ENCODE data around the gene HOXC5.

Gene HOXC5

GRCh38 chr12:54008260-54008552 is 24.6 kb upstream of the HOXC5 start:
- no peak for DNase-seq

DNA sequence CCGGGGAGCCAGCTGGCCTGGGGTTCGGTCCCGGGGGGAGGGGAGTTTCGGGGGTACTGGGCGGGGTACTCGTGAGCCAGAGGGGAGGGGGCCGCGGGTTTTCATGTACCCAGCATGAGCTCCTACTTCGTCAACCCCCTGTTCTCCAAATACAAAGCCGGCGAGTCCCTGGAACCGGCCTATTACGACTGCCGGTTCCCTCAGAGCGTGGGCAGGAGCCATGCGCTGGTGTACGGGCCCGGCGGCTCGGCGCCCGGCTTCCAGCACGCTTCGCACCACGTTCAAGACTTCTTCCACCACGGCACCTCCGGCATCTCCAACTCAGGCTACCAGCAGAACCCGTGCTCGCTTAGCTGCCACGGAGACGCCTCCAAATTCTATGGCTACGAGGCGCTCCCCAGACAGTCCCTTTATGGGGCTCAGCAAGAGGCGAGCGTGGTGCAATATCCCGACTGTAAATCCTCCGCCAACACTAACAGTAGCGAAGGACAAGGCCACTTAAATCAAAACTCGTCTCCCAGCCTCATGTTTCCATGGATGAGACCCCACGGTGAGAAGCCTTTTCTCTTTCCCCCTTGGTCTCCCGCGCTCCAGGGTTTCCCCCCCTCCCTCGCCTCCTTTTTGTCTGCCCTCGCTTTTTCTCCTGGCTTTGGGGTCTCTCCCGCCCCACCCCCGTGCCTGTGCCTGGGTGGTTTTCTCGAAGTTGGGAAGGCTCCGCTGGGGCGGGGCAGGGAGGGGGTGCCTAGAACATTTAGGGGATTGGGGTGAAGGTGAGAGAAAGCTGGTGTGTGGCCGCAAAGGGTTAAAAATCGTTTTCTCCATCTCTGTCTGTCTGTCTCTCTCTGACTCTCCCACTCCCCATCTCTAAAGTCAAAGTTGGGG is 23.4 kb upstream of the HOXC5 start:
- DNase-seq = no peak

- DNase-seq = no peak
These were observed 22.5 kb upstream of the HOXC5 start for GRCh38 chr12:54010053-54010971.

GRCh38 chr12:54010972-54011664 is 21.7 kb upstream of the HOXC5 start:
- no peak for DNase-seq

GRCh38 chr12:54011665-54012532 is 21.0 kb upstream of the HOXC5 start:
- no peak for DNase-seq

- DNase-seq = no peak
These were observed 20.0 kb upstream of the HOXC5 start for GRCh38 chr12:54012631-54013409.

DNA sequence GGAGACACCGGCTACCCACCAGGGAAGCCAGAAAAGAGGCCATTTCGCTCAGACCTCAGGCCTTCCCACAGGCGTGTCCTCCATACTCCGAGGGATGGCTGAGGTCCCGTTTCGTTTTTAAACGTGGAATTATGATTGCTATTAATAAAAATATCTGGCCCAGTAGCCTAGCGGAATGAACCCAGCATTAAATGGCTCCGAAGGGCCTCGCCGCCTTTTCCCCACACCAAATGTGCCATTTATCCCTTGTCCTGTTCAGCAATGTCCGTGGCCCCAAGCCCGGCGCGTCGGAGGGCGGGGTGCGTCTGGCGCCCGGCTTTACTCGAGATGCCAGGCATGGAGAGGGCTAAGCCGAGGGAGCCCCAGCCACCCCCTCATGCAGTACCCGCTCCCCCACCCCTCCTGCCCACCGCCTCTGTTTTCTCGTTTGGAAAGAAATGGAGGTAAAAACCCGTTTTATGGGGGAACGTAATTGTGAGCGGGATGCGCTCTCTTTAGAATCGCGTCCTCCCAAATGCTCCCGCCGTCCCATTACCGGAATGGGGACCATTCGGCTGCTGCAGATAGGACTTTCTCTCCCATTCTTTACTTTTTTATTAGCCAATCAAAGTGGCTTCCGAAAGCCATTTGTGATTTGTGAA is 18.4 kb upstream of the HOXC5 start:
- no peak for DNase-seq

DNA sequence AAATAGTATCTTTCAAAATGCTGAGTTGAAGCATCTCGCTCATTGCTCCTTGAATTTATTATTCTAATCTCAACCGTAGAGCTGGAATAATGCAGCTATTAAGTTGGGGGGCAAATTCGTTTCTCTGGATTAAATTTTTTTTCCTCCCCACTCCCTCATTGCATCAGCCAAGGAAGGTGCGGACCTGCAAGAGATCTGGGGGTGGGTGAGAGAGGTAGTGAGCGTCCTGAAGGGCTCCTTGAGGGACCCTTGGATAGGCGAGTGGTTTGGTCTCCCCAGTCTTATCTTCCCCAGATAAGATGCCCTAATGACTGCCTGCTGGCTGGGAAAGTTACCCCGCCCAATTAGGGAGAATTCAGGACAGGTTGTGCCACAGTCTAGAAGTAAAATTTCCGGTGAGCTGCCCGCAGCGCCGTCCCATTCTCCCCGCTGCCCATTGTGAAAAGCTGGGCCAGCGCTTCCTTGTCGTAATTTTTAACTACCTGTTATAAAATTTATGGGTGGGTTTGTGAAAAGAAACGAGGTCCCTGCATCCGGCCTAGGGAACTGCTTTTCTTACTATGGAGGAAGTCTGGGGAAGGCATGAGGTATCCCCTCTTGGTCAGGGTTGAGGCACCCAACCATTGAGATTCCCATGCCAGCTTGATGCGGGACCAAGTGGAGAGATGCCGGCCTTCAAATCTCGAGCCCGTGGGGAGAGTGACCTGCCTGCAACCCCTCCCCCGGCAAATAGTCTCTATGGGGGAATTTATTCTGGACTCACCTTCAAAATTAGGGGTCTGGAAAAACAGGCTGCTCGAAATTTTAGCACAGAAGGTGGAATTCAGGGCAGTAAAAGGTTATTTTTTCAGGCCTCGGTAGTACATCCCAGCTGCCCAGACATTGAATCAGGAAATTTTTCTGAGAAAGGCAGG is 17.6 kb upstream of the HOXC5 start:
- no peak for DNase-seq

GRCh38 chr12:54016051-54016450 is 16.8 kb upstream of the HOXC5 start:
- no peak for DNase-seq

DNA sequence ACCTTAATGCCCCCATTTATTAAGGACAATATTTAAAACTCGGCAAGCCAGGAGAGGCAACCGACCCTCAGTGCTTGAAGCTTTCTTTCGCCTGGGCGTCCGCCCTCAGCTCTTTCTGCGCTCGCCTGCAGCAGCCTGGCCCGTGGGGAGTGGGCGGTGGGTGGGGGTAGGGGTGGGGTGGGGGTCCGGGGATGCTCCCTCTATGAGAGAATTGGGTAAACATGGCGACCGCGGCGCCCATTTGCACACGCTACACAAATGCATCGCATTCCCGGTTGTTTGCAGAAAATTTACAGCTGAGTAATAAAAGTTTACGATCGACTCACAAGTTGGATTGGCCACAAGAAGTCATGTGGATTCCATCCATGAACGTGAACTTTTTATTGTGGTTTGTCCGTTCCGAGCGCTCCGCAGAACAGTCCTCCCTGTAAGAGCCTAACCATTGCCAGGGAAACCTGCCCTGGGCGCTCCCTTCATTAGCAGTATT is 16.3 kb upstream of the HOXC5 start:
- DNase-seq = no peak

GRCh38 chr12:54017027-54017788 is 15.6 kb upstream of the HOXC5 start:
- no peak for DNase-seq

DNA sequence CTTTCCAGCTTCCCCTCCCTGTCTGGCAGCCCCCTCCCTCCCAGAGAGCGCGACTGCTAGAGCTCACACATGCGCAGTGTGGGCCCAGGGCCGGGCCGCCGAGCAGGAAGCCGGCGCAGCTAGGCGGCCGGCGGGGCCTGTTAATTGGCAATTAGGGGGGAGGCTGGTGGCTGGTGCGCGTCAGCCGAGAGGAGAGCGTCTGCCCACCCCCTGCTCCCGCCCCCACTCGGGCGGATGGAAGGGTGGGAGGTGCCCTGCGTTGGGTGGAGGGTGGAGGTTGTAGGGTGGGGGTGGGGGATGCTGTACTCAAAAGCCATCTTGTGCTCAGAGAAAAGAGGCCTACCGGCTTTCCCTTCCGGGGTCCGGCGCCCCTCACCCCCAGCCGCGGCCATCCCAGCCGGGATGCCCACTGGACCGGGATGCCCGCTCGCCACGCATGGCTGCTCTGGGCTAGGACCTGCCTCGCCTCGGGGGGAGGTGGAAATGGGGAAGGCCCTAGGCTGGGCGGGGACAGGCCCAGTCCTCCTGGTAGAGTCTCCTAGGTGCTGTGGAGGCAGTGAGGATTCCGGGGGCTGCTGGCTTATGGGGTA is 14.9 kb upstream of the HOXC5 start:
- peak; percentile 28 to 39 for DNase-seq

DNA sequence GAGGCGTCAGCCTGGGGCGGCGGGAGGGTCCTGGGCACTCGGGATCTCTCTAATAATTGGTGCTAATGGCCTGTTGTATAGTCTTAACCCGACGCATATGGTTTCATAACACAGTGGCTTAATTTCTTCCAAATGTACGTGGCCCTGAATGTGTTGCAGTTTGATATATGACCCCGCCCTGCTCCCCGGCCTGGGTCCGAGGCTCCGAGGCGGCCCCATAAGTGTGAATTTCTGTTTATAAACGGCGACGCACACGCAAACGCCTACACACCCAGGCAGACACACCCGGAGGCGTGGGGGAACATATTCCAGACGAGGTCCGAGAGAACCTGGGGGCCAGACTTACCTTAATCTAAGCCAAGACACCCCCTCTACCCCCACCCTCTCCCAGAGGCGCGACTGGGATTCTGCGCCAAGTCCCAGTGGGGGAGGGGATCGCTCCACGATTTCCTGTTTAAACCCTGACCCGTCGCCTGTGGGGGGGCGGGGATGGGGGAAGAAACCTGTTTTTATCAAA is 14.3 kb upstream of the HOXC5 start:
- DNase-seq = no peak

GRCh38 chr12:54019091-54019811 is 13.6 kb upstream of the HOXC5 start:
- DNase-seq = no peak

DNA sequence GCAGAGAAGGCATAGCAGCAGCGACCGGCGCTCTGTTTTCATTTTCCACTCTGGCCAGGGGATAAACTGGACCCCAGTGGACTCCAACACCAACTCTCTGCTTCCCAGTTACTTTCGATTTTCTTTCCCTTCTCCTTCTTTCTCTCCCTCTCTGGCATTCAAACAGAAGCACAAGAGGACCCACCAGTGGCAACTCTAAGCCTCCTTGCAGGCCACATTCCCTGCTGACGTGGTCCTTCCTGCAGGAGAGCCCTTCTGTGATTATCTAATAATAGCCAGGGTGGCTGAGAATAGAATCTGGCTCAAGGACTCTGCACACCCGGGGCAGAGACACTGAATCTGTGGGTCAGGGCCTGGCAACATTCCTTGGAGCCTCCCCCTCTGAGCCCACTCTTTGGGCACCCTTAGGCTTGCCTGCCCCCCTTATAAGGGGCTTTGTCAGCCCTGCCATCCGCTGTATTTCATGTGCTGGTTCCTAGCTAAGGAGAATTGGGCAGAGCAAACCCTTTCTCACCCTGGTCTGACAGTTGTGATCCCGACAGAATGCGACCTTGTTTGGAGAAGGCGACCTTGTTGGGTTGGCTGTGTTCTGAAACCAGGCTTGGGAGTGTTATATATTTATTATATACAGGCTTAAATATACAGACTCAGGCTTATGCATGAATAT is 12.8 kb upstream of the HOXC5 start:
- DNase-seq = no peak

- DNase-seq = no peak
These were observed 12.1 kb upstream of the HOXC5 start for GRCh38 chr12:54020591-54021405.

All from hippocampal formation (tissue), 2 donors.